Measurements from ENCODE around the gene DUSP12.
A peak's percentile ranks its signal among the peaks of the same experiment; 100 is the strongest.
"Not testable (repeated sequence)": the region's sequence is repeated elsewhere in the genome, so short reads cannot be mapped to it uniquely, and the experiment has no call there.

The DUSP12 gene

GRCh38 chr1:161728376-161729226, 21.0 kb upstream of the DUSP12 start:
- DNase-seq = no peak

- peak; percentile 68 for DNase-seq
Observed at GRCh38 chr1:161730050-161730564, 19.5 kb upstream of the DUSP12 start.

GRCh38 chr1:161731241-161731640, 18.3 kb upstream of the DUSP12 start:
- DNase-seq = no peak

DNA sequence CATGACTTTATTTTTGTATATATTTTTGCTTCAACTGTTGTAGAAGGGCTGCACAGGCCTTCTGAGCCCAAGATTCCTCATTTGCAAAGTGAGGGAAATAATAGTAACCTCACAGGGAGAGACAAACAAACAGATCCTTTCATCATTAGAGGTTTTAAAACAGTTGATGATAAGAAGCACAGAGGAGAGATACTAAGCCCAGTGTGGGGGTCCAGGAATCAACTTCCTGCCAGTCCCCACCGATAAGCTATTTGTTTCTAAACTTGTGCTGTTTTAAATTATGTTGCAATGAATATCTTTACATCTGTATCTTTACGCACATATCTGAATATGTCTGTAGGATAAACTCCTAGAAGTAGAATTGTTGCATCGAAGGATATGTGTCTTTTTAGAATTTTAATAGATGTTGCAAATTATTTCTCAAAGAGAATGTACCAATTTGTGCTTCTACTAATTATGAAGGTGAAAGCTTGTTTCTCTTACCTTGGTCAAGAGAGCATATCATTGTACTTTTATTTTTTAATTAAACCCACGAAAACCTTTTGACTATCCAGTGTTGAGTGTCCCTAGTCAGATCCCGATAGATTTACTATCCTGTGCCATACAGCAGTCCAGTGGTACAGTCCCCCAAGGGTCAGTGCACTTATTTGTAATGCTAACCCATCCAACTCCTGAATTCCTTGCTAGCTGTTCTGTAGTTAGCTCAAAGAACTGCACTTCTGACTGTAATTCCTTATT, 17.4 kb upstream of the DUSP12 start:
- DNase-seq = no peak

GRCh38 chr1:161733526-161733925, 16.1 kb upstream of the DUSP12 start:
- DNase-seq = no peak

GRCh38 chr1:161735837-161736236, 13.7 kb upstream of the DUSP12 start:
- DNase-seq = no peak

DNA sequence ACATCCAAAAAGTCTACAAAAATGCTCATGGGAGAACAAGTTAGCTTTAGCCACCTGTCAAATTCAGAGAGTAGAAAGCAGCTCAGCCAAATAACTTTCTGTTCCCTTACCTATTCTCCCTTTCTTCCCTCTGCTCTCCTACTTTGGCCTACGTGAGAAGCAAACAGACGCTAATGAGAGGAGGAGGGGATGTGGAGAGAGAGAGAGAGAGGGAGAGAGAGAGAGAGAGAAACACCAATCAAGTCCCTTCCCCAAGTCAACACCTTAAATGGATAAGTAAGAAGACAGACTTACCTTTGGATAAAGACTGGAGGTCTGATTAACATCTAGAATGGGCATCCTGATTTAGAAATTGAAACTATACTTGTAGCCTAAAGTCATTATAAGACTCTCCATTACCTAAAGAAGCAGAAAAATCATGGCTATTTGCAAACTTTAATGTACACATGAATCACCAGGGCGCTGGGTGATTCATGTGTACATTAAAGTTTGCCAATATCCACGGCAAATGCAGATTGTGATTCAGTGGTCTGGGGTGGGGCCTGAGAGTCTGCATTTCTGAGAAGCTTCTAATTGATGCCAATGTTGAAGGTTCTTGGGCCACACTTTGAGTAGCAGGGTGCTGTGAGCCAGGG, 13.1 kb upstream of the DUSP12 start:
- DNase-seq = no peak

- no peak for DNase-seq
Observed at GRCh38 chr1:161737625-161738024, 12.0 kb upstream of the DUSP12 start.

GRCh38 chr1:161738627-161739287, 10.8 kb upstream of the DUSP12 start:
- peak; percentile 73 for DNase-seq

- DNase-seq = no peak
Observed at GRCh38 chr1:161739865-161740566, 9.6 kb upstream of the DUSP12 start.

GRCh38 chr1:161740921-161741320, 8.7 kb upstream of the DUSP12 start:
- DNase-seq = no peak

- no peak for DNase-seq
Observed at GRCh38 chr1:161743231-161743630, 6.4 kb upstream of the DUSP12 start.

DNA sequence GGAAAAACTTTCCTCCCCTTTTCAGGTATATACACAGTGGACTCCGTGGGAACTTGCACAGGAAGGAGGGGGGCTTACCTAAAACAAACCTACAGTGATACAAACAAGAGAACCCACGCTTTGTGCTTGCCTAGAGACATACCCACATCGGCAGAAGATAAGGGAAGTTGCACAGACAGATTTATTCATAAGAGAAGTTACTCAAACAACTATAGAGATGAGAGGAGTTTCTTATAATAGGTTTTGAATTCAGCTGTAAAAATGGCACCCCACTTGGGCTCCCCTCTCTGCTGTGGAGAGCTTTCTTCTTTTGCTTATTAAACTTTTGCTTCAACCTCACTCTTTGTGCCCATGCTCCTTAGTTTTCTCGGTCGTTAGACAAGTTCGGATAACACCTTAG, 1.8 kb upstream of the DUSP12 start:
- no peak for DNase-seq

GRCh38 chr1:161763522-161764098, 14.0 kb downstream of the DUSP12 start:
- DNase-seq = peak; percentile 76

- peak; percentile 90 for DNase-seq
Observed at GRCh38 chr1:161766102-161766981, 16.8 kb downstream of the DUSP12 start, which contains the start of gene ATF6. Gene ATF6, plus strand, starts transcription at chr1:161766320. Its CDS starts 41 bp downstream, at chr1:161766361.

DNA sequence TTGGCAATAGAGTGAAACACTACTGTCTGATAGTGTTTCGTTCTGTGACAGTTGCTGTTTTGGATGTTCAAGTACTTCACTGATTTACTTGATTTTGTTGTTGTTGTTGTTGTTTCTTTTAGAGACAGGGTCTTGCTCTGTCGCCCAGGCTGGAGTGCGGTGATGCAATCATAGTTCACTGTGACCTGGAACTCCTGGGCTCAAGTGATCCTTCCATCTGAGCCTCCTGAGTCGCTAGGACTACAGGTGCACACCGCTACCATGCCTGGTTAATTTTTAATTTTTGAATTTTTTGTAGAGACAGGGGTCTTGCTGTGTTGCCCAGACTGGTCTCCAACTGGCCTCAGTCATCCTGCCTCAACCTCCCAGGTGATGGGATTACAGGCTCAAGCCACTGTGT, 18.9 kb downstream of the DUSP12 start:
- no peak for DNase-seq

- DNase-seq = no peak
Observed at GRCh38 chr1:161768986-161769672, 19.5 kb downstream of the DUSP12 start.

DNA sequence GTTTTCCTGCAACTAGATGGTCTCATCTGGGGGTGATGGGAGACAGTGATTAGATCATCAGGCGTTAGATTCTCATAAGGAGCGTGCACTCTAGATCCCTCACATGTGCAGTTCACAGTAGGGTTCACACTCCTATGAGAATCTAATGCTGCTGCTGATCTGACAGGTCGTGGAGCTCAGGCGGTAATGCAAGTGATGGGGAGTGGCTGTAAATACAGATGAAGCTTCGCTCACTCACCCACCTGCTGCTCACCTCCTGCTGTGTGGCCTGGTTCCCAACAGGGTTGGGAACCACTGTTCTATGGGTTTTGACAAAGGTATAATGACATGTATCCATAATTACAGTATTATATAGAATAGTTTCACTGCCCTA, 20.1 kb downstream of the DUSP12 start:
- not testable (repeated sequence) for DNase-seq

DNA sequence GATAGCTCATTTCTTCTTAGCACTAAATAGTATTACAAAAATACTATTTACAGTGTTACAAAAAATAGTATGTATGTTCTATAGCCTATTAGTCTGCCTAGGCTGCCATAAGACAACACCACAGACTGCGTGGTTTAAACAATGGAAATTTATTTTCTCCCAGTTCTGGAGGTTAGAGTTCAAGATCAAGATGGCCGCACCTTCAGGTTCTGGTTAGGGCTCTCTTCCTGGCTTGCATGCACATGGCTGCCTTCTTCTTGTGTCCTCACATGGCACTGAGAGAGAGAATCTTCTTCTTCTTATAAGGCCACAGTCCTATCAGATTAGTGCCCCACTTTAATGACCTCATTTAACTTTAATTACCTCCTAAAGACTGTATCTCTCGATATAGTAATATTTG, 20.7 kb downstream of the DUSP12 start:
- no peak for DNase-seq

DNA sequence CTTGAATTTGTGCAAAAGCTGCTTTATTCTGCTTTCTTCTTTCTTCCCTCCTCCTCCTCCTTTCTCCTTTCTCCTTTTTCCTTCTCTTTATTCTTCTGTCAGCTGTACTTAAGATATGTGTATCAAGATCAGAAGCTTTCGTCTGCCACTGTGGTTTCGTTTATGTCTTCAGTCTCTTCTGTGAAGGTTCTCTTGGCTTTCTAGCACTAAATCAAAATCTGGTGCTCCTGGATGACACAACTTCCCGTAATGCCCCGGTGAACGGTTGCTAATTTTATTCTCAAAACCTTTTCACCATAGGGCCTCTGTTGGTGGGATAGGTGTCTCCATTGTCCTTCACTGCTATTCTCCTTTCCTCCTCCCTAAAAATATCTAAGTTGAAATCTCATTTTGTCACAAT, 21.6 kb downstream of the DUSP12 start:
- no peak for DNase-seq

Data from activated effector memory CD4-positive, alpha-beta T cell treated with anti-CD3 and anti-CD28 coated beads, Interleukin-2, amount 50 U/mL, for 16 hours (primary cell).